Nephron progenitor cell (in vitro differentiated cells): ENCODE data around the gene GARIN5A.
A peak's percentile ranks its signal among the peaks of the same experiment; 100 is the strongest.

Experiments
- DNase-seq: peaks from one replicate; pipeline ENCODE4 v3.0.0; 2021
- H3K27ac Mint-ChIP-seq: 2 replicates; pipeline ENCODE4 v1.8.0; 2021; ENCODE audit warnings: mild to moderate bottlenecking, moderate library complexity, mixed read lengths
- H3K27me3 Mint-ChIP-seq: 2 replicates; pipeline ENCODE4 v1.8.0; 2021; ENCODE audit warnings: mild to moderate bottlenecking, low read depth, mixed read lengths; ENCODE audit not compliant: poor library complexity
- H3K36me3 Mint-ChIP-seq: 2 replicates; pipeline ENCODE4 v1.8.0; 2021; ENCODE audit warnings: low read depth, mixed read lengths
- H3K4me1 Mint-ChIP-seq: 2 replicates; pipeline ENCODE4 v1.8.0; 2021; ENCODE audit warnings: mixed read lengths
- H3K4me3 Mint-ChIP-seq: 2 replicates; pipeline ENCODE4 v1.8.0; 2021; ENCODE audit warnings: mild to moderate bottlenecking, moderate library complexity, mixed read lengths
- H3K9me3 Mint-ChIP-seq: 2 replicates; pipeline ENCODE4 v1.8.0; 2021; ENCODE audit warnings: mild to moderate bottlenecking, moderate library complexity, mixed read lengths
- TF ChIP-seq, protein P1 (sequence below): fragments of 200-600 bp; sonication (generic); IDR thresholded peaks from 2 replicates; pipeline ENCODE4 v1.5.0; 2021; ENCODE audit warnings: antibody characterized with exemption

Gene GARIN5A

GRCh38 chr19:50418176-50419021, 58.2 kb downstream of the GARIN5A start, which contains the start of gene SPIB:
SPIB (plus strand) TSS chr19:50418938; CDS start chr19:50418963, 25 bp downstream.
- peaks cover 25% of the 10 kb centered on the region for H3K4me1 Mint-ChIP-seq
- peaks cover 50% of the 10 kb centered on the region for H3K27me3 Mint-ChIP-seq
- peaks cover 4% of the 10 kb centered on the region for H3K9me3 Mint-ChIP-seq
- DNase-seq = no peak
- H3K27ac Mint-ChIP-seq = no peak within 1 kb of the TSS
- TF ChIP-seq, protein P1, sequence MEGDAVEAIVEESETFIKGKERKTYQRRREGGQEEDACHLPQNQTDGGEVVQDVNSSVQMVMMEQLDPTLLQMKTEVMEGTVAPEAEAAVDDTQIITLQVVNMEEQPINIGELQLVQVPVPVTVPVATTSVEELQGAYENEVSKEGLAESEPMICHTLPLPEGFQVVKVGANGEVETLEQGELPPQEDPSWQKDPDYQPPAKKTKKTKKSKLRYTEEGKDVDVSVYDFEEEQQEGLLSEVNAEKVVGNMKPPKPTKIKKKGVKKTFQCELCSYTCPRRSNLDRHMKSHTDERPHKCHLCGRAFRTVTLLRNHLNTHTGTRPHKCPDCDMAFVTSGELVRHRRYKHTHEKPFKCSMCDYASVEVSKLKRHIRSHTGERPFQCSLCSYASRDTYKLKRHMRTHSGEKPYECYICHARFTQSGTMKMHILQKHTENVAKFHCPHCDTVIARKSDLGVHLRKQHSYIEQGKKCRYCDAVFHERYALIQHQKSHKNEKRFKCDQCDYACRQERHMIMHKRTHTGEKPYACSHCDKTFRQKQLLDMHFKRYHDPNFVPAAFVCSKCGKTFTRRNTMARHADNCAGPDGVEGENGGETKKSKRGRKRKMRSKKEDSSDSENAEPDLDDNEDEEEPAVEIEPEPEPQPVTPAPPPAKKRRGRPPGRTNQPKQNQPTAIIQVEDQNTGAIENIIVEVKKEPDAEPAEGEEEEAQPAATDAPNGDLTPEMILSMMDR = no peak
- peak within 1 kb of the TSS; percentile 67 for H3K4me3 Mint-ChIP-seq
- H3K36me3 Mint-ChIP-seq = peaks cover 10% of the 10 kb centered on the region

DNA sequence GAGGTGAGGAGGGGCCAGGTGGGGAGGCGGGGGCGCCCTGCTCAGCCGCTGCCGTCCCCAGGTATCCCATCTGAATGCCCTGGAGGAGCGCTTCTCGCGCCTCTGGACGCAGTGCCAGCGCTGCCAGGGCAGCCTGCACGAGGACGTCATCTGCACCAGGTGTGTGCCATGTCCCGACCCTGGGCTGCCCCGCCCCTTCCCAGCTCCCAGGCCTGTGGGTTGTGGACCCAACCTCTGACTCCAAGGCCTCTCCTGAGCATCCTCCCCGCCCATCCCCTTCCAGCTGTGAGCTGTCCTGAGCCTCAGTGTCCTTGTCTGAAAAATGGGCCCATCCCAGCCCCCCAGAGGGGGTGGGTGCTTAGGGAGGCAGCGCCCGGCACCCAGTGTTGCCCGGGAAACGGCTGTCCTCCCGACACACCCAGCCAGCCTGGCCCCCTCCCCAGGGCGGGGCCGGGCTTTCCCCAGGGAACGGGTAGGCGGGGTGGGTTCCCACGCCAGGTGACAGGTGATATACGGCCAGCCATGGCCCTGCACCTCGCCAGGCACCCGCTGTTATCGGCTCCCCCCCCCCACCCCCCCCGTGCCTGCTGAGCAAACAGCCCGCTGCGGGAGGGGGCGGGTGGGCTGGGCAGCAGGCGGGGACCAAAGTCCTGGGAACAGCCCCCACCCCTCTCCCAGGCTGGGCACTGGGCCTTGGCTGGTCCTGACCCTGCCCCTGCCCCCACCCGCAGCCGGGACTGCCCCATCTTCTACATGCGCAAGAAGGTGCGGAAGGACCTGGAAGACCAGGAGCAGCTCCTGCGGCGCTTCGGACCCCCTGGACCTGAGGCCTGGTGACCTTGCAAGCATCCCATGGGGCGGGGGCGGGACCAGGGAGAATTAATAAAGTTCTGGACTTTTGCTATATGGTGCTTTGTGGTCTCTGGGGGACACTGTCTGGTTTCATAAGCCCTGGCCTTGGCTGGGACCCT, 59.3 kb downstream of the GARIN5A start:
- TF ChIP-seq, protein P1 = no peak
- Mint-ChIP-seq H3K27me3 (peaks cover 46% of the 10 kb centered on the region), H3K36me3 (peaks cover 19% of the 10 kb centered on the region), H3K4me1 (peaks cover 25% of the 10 kb centered on the region), H3K27ac (no peak overlapping the region), H3K4me3 (no peak overlapping the region), H3K9me3 (peaks cover 4% of the 10 kb centered on the region)
- no peak for DNase-seq
